Breast epithelium (tissue), 4 donors: Measurements from ENCODE around the gene DCANP1. TPM values are rescaled to one million over a fixed set of nuclear protein-coding genes. Genes with fewer than 3 reads are reported as not detected.
A peak's percentile ranks its signal among the peaks of the same experiment; 100 is the strongest.

ENCODE experiments used
- DNase-seq, 2 donors: peaks; one replicate each; pipeline ENCODE4 v3.0.0-alpha.2; 2019; ENCODE audit warnings: low spot score in 2 of 2
- H3K27ac ChIP-seq, 2 donors: fragments of 200-600 bp; sonication (generic) in 1 of 2; one replicate each; pipeline ENCODE4 v1.5.1; 2016 to 2019; ENCODE audit warnings: mild to moderate bottlenecking in 1 of 2
- H3K27me3 ChIP-seq, 2 donors: fragments of 200-600 bp; sonication (generic) in 1 of 2; one replicate each; pipeline versions ENCODE4 v1.5.1 to v1.6.0; 2017 to 2019; ENCODE audit warnings: control low read depth in 1 of 2, mild to moderate bottlenecking in 1 of 2
- H3K36me3 ChIP-seq: fragments of 200-600 bp; one replicate; pipeline ENCODE4 v1.5.1; 2019
- H3K4me1 ChIP-seq, 2 donors: fragments of 200-600 bp; sonication (generic); one replicate each; pipeline ENCODE4 v1.5.1; 2016 to 2019; ENCODE audit warnings: control low read depth in 1 of 2
- H3K4me3 ChIP-seq, 3 donors: fragments of 200-600 bp; sonication (generic); 1 replicate in 2 of 3; 2 replicates in 1 of 3; pipeline ENCODE4 v1.5.1; 2016 to 2019; ENCODE audit warnings: mild to moderate bottlenecking in 3 of 3, moderate library complexity in 2 of 3
- H3K9me3 ChIP-seq, 2 donors: fragments of 200-600 bp; sonication (generic) in 1 of 2; one replicate each; pipeline ENCODE4 v1.5.1; 2016 to 2019; ENCODE audit warnings: control low read depth in 1 of 2
- POLR2A ChIP-seq: fragments of 450-650 bp; IDR thresholded peaks from one replicate; pipeline ENCODE4 v1.6.1; 2016; ENCODE audit warnings: antibody characterized with exemption, mild to moderate bottlenecking, moderate library complexity
- POLR2AphosphoS5 ChIP-seq, 3 donors: sonication (generic); formaldehyde crosslinking; IDR thresholded peaks; one replicate each; pipeline ENCODE4 v1.6.1; 2017; ENCODE audit warnings: antibody characterized with exemption in 3 of 3
- intact Hi-C: fragments of 100-400 bp; cut with DNase I; formaldehyde crosslinking; loops from one replicate; pipeline ENCODE4 v1.15.1; 2023; ENCODE audit warnings: low total_unique reads
- total RNA-seq, 3 donors: library from RNA; depleted of rRNA; stranded (reverse); fragments of >200 nt; gene quantifications; one replicate each; pipeline ENCODE4 v1.1.0, GENCODE V29; 2016
- TF ChIP-seq, protein P1 (sequence below), 3 donors: fragments of 450-650 bp; IDR thresholded peaks; one replicate each; pipeline ENCODE4 v1.5.1; 2016 to 2017; ENCODE audit warnings: antibody characterized with exemption in 3 of 3, mild to moderate bottlenecking in 3 of 3, moderate library complexity in 3 of 3

The DCANP1 gene
- total RNA-seq, 3 donors from 2014 or later: not detected

DNA sequence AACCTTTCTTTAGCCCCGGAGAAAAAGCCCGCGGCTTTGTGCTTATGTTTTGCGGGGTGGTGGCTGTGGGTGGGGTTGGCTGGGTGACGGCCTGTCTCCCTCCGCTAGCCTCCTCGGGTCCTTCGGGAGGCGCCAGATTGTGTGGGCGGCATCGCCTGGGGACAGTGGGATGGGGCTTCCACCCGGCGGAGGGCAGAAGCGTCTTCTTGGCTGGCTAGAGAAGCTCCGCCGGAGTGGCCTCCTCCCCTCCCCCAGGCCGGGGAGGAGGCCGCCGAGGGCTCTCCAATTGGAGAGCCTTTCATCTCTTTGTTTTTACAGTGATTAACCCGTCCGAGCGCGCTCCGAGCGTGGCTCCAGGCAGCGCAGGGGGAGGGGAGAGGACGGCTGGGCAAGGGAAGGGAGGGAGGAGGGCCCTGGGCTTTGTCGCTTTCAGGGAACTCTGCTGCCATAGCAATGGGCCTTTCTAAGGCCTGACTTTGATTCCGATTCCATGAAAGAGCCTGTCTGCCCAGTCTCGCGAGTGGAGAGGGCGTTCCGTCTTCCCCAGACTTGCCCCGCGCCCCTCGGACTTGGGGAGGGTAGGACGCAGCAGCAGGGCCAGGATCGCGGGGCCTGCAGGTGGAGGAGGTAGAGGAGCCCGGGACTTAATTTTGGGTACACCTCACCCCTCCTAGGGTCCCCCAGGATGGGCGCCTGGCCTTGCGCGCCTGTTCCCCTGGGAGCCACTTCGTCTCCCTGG is 41.7 kb upstream of the DCANP1 start:
- intact Hi-C loops: no loop called here
- peak overlapping the region; percentile 37 to 61 (median 42) for H3K4me3 ChIP-seq
- H3K27ac ChIP-seq: no peak overlapping the region
- no peaks in the 10 kb centered on the region for H3K4me1 ChIP-seq
- peaks cover 0 to 13% of the 10 kb centered on the region in 2 donors for H3K27me3 ChIP-seq
- H3K9me3 ChIP-seq: no peaks in the 10 kb centered on the region
- no peak for DNase-seq
- TF ChIP-seq POLR2AphosphoS5 (IDR thresholded peaks at IDR 0.05): no peak
- TF ChIP-seq, protein P1, sequence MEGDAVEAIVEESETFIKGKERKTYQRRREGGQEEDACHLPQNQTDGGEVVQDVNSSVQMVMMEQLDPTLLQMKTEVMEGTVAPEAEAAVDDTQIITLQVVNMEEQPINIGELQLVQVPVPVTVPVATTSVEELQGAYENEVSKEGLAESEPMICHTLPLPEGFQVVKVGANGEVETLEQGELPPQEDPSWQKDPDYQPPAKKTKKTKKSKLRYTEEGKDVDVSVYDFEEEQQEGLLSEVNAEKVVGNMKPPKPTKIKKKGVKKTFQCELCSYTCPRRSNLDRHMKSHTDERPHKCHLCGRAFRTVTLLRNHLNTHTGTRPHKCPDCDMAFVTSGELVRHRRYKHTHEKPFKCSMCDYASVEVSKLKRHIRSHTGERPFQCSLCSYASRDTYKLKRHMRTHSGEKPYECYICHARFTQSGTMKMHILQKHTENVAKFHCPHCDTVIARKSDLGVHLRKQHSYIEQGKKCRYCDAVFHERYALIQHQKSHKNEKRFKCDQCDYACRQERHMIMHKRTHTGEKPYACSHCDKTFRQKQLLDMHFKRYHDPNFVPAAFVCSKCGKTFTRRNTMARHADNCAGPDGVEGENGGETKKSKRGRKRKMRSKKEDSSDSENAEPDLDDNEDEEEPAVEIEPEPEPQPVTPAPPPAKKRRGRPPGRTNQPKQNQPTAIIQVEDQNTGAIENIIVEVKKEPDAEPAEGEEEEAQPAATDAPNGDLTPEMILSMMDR (IDR thresholded peaks at IDR 0.05): no peak
- TF ChIP-seq POLR2A: no peak
- no peaks in the 10 kb centered on the region for H3K36me3 ChIP-seq

DNA sequence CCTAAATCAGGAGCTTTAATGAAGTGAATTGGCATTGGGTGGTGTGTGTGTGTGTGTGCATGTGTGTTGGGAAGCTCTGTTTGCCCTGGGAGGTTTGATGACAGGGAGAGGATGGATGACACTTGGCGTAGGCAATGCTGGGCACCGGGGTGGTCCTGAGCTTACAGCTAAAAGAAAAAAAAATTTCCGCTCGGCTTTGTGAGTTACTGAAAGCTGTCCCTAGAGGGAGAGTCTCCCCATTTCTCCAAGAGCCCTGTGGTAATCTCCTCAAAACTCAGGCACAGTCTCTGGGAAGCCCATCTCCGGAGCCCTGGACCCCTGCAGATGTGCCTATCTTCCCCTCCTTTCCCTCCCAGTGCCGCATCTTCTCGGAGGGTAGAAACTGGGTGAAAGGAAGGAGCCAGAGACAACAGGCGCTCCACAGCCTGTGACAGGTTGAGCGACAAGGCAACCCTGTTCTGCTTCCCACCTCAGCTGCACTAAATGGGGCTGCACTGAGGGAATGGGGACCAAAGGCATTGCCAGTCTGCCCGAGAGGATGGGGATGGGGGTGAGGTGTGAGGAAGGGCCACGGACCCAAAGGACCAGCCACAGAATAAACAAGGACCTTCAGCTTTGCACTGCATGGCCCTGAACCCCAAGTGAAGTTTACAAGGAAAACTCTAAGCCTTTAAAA is 40.8 kb upstream of the DCANP1 start:
- no peak for DNase-seq
- peaks cover 0 to 13% of the 10 kb centered on the region in 2 donors for H3K27me3 ChIP-seq
- no peak for TF ChIP-seq POLR2A
- TF ChIP-seq, protein P1 (IDR thresholded peaks at IDR 0.05): no peak
- no peak for TF ChIP-seq POLR2AphosphoS5 (IDR thresholded peaks at IDR 0.05)
- intact Hi-C loops: no loop called here
- H3K9me3 ChIP-seq: no peaks in the 10 kb centered on the region
- no peaks in the 10 kb centered on the region for H3K36me3 ChIP-seq
- H3K4me1 ChIP-seq: no peaks in the 10 kb centered on the region
- no peak overlapping the region for H3K4me3 ChIP-seq
- no peak overlapping the region for H3K27ac ChIP-seq

DNA sequence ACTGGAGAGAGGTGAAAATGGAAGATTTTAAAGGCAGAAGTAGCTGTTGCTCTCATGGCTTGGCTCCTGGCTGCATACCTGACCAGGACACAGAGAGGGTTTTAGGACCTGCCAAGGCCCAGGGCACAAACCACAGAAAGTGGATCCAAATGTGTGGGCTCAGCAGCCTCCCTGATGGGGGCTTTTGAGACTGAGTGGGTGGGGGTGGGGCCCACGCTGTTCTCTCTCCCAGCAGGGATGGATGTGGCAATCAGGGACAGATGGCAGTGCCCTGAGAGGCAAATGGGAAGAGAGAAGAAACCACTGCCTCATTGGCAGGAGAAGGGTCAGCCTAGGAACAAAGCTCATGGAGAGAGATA is 39.9 kb upstream of the DCANP1 start:
- H3K4me3 ChIP-seq: no peak overlapping the region
- H3K4me1 ChIP-seq: no peaks in the 10 kb centered on the region
- intact Hi-C loops: no loop called here
- H3K27ac ChIP-seq: no peak overlapping the region
- TF ChIP-seq, protein P1 (IDR thresholded peaks at IDR 0.05): no peak
- TF ChIP-seq POLR2A (no peak), POLR2AphosphoS5 (IDR thresholded peaks at IDR 0.05) (no peak)
- DNase-seq: peak in 1 of 2 donors; percentile 61
- no peaks in the 10 kb centered on the region for H3K36me3 ChIP-seq
- H3K9me3 ChIP-seq: no peaks in the 10 kb centered on the region
- H3K27me3 ChIP-seq: peaks cover 0 to 13% of the 10 kb centered on the region in 2 donors

DNA sequence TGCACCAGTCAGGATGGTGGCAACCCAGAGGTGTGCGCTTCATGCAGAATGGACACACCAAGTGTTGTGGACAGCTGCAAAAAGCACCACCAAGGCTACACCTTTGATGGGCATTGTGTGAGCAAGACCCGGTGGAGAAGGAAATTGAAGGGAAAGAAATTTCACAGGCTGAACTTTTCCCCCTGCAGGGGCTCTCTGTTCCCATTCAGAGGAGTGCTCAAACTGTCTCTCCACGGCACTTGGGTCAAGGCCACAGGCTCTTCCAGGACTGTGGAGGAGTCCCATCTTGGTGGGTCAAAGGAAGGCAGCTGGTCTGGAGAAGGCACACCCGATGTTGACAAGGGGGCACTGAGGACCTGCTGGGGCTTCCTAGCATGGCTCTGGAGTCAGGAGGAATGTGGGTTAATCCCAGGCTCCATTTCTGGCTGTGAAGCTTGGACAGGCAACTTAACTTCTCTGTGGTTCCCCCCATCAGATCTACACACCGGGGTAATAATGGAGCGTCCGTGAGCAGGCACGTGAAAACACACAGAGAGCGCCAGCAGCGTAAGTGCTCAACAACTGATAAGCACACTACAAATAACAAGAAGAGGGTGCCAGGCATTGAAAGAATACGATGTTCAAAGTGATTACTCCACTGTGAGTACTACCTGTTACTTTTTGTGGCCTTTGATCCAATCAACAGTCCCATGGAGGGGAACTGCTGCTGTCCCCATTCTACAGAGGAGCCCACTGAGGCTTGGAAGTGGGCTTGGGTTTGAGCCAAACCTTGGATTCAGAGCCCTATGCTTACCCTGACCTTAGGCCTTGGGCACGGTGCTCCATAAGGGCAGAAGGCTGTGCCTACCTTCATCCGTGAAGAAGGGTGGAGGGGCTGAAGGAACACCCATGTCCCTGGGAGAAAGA is 39.2 kb upstream of the DCANP1 start:
- intact Hi-C loops: no loop called here
- Histone ChIP-seq H3K36me3 (no peaks in the 10 kb centered on the region), H3K4me1 (no peaks in the 10 kb centered on the region), H3K9me3 (no peaks in the 10 kb centered on the region), H3K27me3 (peaks cover 0 to 13% of the 10 kb centered on the region in 2 donors), H3K27ac (no peak overlapping the region), H3K4me3 (no peak overlapping the region)
- DNase-seq: no peak
- TF ChIP-seq POLR2A (no peak), POLR2AphosphoS5 (IDR thresholded peaks at IDR 0.05) (no peak)
- TF ChIP-seq, protein P1 (IDR thresholded peaks at IDR 0.05): no peak
